ENCODE data around the gene SYNGR3.
A peak's percentile ranks its signal among the peaks of the same experiment; 100 is the strongest.

SYNGR3 gene

GRCh38 chr16:1992704-1993317, 3.0 kb downstream of the SYNGR3 start:
- DNase-seq = no peak

- no peak for DNase-seq
These were observed 4.0 kb downstream of the SYNGR3 start for GRCh38 chr16:1993731-1994131.

- no peak for DNase-seq
These were observed 8.0 kb downstream of the SYNGR3 start for GRCh38 chr16:1997494-1998359.

GRCh38 chr16:1998360-1998835, 8.6 kb downstream of the SYNGR3 start:
- no peak for DNase-seq

GRCh38 chr16:1998852-1999801, 9.4 kb downstream of the SYNGR3 start:
- DNase-seq = no peak

GRCh38 chr16:1999866-2000514, 10.2 kb downstream of the SYNGR3 start:
- DNase-seq = no peak

GRCh38 chr16:2001035-2001434, 11.3 kb downstream of the SYNGR3 start:
- DNase-seq = no peak

GRCh38 chr16:2001456-2002355, 11.9 kb downstream of the SYNGR3 start:
- DNase-seq = no peak

GRCh38 chr16:2002406-2003230, 12.8 kb downstream of the SYNGR3 start:
- no peak for DNase-seq

- no peak for DNase-seq
These were observed 13.6 kb downstream of the SYNGR3 start for GRCh38 chr16:2003231-2003826.

- DNase-seq = peak; percentile 90 to 92
These were observed 14.3 kb downstream of the SYNGR3 start for GRCh38 chr16:2003827-2004641.

GRCh38 chr16:2004795-2005517, 15.2 kb downstream of the SYNGR3 start:
- DNase-seq = peak; percentile 60 to 67

GRCh38 chr16:2005646-2006045, 15.9 kb downstream of the SYNGR3 start:
- DNase-seq = peak; percentile 62 to 73

- DNase-seq = no peak
These were observed 16.5 kb downstream of the SYNGR3 start for GRCh38 chr16:2006317-2006716.

- DNase-seq = no peak
These were observed 17.5 kb downstream of the SYNGR3 start for GRCh38 chr16:2007081-2007836.

- DNase-seq = no peak
These were observed 18.3 kb downstream of the SYNGR3 start for GRCh38 chr16:2008009-2008526.

- DNase-seq = no peak
These were observed 18.9 kb downstream of the SYNGR3 start for GRCh38 chr16:2008631-2009163.

Data from inflammatory macrophage (primary cell).